ENCODE measurements around the gene CDC16. TPM values are rescaled to one million over a fixed set of nuclear protein-coding genes. Genes with fewer than 3 reads are reported as not detected.

Gene CDC16
- total RNA-seq, 4 donors from 2014 or later = 45.7 to 66.4 (median 55.0) TPM

DNA sequence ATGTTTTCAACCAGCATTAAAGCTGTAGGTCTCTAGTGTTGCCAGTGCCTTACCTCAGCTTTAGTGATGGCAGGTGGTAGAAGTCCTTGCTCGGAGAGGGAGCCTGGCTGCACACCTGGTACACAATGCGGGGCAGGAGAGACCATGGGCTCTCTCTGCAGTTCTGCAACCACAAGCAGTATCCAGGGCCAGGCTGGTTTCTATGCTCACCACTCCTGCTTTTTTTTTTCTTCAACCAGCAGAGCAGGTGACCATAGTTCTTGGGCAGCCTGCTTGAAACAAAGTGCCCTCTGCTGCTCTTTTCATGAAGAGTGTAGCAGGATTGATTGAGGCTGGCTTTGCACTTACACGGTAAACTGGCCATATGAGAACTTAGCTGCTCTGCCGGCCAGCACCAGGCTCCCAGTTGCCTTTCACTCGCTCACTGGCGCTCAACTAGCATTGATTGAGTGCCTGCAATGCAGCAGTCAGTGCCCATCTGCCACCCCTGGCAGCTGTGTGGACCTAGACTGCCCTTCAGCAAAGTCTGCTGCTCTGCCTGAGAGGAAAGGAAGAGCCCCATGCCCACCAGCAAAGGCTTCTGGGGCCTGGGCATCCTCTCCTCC lies 75.2 kb downstream of the CDC16 start:
- TF ChIP-seq, protein P1, sequence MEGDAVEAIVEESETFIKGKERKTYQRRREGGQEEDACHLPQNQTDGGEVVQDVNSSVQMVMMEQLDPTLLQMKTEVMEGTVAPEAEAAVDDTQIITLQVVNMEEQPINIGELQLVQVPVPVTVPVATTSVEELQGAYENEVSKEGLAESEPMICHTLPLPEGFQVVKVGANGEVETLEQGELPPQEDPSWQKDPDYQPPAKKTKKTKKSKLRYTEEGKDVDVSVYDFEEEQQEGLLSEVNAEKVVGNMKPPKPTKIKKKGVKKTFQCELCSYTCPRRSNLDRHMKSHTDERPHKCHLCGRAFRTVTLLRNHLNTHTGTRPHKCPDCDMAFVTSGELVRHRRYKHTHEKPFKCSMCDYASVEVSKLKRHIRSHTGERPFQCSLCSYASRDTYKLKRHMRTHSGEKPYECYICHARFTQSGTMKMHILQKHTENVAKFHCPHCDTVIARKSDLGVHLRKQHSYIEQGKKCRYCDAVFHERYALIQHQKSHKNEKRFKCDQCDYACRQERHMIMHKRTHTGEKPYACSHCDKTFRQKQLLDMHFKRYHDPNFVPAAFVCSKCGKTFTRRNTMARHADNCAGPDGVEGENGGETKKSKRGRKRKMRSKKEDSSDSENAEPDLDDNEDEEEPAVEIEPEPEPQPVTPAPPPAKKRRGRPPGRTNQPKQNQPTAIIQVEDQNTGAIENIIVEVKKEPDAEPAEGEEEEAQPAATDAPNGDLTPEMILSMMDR (IDR thresholded peaks at IDR 0.05) = no peak
- DNase-seq (ENCODE audit: low spot score) (no peak), ATAC-seq (ENCODE audit: low FRiP score) (no peak)

DNA sequence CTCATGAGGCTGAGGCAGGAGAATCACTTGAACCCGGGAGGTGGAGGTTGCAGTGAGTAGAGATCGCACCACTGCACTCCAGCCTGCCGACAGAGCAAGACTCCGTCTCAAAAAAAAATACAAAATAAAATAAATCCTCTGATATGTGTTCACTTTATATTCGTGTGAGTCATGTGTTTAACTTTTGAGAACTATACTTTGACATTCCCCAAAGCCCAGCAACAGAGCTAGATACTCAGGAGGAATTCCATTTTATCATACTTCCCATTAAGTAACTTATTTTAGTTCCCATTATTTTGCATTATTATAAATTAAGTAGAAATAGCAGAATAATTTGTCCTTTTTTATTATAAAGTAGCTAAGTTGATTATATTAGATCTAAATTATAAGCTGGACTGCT lies 76.3 kb downstream of the CDC16 start:
- TF ChIP-seq, protein P1 (IDR thresholded peaks at IDR 0.05) = no peak
- DNase-seq (ENCODE audit: low spot score) (no peak), ATAC-seq (ENCODE audit: low FRiP score) (no peak)

DNA sequence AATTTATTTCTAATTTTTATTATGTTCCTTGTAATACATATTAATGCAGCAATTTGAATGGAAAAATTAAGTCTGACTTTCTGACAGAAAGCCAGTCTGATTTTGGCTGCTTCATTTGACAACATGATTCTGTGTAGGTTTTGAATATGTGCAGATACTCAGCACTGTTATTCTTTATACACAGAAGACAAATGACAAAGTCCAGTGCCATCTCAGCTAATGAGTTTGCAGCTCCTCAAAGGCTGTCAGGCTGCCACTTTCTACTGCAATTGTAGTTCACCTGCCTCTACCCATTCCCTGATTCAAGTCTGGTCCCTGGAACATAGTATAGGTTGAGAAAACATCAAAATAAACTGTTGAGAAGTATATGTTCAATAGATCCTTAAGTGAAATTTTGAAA lies 76.7 kb downstream of the CDC16 start:
- no peak for DNase-seq (ENCODE audit: low spot score)
- TF ChIP-seq, protein P1 (IDR thresholded peaks at IDR 0.05) = no peak
- ATAC-seq (ENCODE audit: low FRiP score) = no peak

DNA sequence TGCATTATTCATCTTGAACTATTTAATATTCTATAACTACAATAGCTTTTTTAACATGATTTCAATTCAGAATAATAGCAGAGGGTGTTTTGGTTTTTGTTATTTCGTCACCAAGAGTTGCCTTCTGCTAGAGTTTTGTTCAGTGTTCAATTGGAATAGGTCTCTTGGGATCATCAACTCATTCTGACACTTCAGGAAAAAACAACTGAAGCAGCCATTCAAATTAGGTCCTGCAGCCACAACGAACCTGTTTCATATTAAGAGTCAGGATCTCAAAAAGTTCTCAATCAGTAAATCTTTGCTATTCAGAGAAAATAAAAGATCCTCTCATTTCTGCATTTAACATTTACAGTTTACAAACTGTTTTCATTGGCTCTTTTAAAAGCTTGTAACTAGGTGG lies 77.2 kb downstream of the CDC16 start:
- TF ChIP-seq, protein P1 (IDR thresholded peaks at IDR 0.05) = no peak
- DNase-seq (ENCODE audit: low spot score) (no peak), ATAC-seq (ENCODE audit: low FRiP score) (no peak)

DNA sequence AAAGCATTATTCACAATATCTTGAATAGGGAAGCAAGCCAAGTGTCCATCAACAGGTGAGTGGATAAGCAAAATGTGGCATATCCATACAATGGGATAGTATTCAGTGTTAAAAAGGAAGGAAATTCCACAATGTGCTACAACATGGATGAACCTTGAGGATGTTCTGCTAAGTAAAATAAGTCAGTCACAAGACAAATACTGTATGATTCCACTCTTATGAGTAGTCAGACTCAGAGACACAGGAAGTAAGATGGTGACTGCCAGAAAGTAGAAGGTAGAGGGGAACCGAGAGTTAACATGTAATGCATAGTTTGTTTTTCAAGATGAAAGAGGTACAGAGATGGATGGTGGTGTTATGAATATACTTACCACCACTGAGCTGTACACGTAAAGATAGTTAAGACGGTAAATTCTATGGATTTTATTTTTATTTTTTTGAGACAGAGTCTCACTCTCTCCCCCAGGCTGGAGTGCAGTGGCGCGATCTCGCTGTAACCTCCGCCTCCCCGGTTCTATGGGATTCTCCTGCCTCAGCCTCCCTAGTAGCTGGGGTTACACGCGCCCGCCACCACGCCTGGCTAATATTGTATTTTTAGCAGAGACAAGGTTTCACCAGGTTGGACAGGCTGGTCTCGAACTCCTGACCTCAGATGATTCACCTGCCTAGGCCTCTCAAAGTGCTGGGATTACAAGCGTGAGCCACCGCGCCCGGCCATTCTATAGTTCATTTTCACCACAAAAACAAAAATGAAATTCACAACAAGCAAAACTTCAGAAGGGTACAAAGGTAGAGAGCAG lies 78.6 kb downstream of the CDC16 start:
- DNase-seq (ENCODE audit: low spot score) = no peak
- no peak for ATAC-seq (ENCODE audit: low FRiP score)
- TF ChIP-seq, protein P1 (IDR thresholded peaks at IDR 0.05) = no peak

DNA sequence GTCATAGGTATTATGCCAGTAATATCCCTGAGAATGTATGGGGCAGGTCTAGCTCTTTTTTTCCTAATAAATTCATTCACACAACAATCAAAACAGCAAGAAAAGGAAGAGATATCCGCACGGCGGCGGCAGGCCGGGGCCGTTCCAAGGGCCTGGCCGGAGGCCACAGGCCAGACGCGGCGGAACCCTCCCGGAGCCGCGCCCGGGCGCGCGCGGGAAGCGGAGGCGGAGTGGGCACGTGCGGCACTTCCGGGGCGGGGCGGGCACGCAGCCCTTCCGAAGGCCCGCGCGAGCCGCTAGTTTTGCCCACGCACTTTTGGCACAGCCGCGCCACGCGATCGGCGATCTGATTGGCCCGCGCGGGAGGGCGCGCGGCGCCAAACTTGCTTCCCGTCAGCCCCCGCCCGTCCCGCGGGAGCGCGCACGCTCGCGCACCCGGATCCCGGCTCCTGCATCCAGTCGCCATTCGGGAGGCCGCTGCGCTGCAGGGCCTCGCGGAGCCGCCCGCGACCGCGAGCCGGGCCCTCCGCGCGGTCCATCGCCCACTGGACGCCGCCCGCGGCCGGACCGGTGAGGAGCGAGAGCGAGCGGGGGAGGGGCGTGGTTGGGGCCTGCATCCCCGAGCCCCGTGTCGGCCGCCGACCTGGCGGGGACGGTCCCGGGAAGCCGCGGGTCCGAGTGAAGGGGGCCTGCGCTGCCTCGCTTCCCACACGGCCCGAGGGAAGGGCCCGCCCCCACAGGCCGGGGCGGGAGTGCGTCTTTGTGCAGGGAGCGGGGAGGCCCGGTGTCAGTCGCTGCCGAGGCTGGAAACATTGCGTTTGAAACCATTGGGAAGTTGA lies 79.6 kb downstream of the CDC16 start, which contains the start of gene CHAMP1:
TSS of gene CHAMP1 (plus strand) at position 430 of the 839 bp plus-strand sequence. CDS start 9,340 bp downstream, outside the sequence.
- ATAC-seq (ENCODE audit: low FRiP score) (peak; percentile 95), DNase-seq (ENCODE audit: low spot score) (peak; percentile 88)
- TF ChIP-seq, protein P1 (IDR thresholded peaks at IDR 0.05) = no peak

All from omental fat pad (tissue), 4 donors.